Measurements from ENCODE around the gene LRRC7. TPM values are rescaled to one million over a fixed set of nuclear protein-coding genes. Genes with fewer than 3 reads are reported as not detected.

The LRRC7 gene
- total RNA-seq, 1 experiment from 2014 or later, result 0.28 TPM

DNA sequence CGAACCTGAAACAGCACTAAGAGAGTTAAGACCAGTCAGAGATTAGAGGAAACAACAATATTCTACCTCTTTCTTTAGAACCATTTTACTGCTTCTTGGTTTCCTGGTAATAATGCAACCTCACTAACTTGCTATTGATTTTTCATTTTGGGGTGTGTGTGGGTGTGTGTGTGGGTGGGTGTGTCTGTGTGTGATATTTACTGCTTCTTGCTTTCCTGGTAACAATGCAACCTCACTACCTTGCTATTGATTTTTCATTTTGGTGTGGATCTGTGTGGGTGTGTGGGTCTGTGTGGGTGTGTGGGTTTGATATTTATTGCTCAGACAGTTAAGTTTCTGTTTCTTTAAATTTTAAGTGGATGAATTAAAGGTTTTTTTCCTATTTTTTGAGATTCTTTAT, 208.8 kb downstream of the LRRC7 start:
- no peak for DNase-seq (ENCODE audit: low spot score)

DNA sequence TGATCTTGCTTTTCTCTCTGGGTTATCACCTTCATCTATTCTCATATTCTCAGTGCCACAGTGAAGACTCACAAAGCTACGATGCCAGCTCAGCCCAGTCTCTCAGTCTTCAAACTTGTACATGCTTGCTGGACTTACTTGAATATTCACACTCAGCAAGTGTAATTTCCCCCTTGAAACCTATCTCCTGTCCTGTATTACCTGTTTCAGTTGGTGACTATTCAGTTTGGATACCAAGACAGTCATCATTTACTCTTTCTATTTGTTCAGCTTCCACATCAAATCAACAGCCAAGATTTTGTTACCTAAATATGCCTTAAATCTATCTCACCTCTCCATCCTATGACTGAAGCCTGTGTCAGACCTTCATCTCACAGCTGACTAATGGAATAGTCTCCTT, 209.7 kb downstream of the LRRC7 start:
- DNase-seq (ENCODE audit: low spot score), result no peak

DNA sequence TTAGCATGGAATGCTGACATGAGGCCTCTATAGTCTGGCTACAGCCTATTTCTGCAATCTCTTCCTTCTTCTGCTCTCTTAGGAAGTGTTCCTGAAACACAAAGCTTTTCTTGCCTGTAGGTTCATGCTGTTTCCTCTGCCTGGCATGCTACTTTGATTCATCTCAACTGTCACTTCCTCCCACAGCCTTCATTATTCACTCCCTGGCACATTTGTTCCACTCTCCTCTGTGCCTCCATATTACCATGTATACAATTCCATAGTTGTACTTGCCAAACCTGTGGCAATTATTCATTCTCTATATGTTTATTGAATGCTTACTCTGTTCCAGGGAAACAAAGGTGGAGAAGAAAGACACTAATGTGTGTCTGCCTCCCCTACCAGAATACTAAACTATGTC, 210.2 kb downstream of the LRRC7 start:
- DNase-seq (ENCODE audit: low spot score), result no peak

DNA sequence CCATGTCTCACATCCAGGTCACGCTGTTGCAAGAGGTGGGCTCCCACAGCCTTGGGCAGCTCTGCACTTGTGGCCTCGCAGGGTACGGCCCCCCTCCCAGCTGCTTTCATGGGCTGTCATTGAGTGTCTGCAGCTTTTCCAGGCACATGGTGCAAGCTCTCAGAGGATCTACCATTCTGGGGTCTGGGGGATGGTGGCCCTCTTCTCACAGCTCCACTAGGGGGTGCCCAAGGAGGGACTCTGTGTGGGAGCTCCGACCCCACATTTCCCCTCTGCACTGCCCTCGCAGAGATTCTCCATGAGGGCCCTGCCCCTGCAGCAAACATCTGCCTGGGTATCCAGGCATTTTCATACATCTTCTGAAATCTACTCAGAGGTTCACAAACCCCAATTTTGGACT, 219.4 kb downstream of the LRRC7 start:
- no peak for DNase-seq (ENCODE audit: low spot score)

DNA sequence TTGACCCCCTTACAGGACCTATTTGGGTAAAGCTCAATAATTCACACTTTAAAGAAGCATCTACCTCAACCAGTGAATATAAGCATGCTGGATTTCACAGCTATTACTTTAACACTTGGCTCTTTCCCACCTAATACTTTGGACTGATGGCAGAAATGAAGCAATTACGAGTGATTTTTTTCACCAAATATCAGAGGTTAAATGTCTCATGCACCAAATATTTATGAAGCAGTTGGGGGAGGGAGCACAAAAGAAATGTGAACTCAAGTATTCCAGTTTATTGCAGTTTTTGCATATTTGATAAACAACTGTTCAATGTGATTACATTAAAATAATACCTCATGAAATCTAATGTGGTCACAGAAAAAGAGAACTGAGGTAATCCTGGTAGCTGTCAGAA, 223.6 kb downstream of the LRRC7 start:
- no peak for DNase-seq (ENCODE audit: low spot score)

DNA sequence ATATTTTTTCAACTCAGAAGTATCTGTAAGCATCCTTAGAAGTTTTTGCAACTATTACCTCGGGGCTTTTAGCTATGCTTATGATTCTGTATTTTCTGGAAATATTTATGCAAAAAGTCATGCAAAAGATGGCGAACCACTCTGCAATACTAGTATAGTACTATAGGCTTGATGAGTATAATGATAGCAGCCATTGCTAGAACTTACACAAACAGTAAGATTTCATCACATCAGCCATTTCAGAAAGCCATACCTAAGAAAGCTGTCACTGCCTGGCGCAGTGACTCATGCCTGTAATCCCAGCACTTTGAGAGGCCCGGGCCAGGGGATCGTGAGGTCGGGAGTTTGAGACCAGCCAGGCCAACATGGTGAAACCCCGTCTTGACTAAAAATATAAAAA, 227.1 kb downstream of the LRRC7 start:
- DNase-seq (ENCODE audit: low spot score), result no peak

DNA sequence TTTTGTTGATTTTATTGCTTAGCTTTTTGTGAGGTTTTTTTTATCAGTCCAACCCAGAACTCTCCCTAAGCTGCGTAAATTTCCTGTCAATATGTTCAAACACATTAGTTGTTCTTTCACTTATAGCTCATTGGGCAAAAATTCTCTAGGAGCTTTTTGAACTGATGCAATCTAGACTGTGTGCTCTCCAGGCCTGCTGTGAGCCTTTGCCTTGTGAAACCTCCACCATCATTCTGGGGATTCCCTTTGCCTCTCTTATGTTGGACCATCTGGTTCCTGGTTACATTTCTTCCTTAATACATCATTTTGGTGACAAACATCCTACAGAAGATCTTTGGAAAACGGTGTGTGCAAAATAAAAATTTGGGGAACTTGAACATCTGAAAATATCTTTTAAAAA, 247.2 kb downstream of the LRRC7 start:
- no peak for DNase-seq (ENCODE audit: low spot score)

DNA sequence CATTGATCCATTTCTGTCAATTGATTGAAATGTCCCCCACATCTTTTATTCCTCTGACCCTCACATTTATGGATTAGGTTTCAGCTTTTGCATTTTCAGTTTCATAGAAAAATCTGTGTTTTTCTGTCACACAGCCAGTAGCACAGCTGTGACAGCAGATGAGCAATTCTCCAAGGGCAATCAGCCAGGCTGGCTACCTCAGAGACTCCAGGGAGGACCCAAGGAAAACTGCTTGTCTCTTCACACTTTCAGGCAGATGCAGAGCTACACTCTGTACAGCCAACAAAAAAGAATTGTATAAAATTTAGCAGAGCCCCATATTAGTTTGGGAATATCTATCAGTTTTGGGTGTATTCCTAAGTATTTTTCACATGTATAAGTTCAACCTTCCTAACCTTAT, 257.2 kb downstream of the LRRC7 start:
- DNase-seq (ENCODE audit: low spot score), result no peak

DNA sequence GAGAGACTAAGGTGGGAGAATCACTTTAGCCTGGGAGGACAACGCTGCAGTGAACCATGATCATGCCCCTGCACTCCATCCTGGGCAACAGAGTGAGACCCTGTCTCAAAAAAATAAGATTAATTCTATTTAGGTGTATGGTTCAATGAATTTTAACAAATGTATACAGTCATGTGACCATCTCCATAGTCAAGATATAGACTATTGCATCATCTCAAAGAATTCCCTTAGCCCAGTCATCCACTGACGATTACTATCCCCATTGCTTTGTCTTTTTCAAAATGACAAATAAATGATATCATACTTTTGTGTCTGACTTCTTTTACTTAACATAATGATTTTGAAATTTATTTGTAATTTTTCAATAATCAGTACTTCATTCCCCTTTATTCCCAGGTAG, 260.0 kb downstream of the LRRC7 start:
- no peak for DNase-seq (ENCODE audit: low spot score)

DNA sequence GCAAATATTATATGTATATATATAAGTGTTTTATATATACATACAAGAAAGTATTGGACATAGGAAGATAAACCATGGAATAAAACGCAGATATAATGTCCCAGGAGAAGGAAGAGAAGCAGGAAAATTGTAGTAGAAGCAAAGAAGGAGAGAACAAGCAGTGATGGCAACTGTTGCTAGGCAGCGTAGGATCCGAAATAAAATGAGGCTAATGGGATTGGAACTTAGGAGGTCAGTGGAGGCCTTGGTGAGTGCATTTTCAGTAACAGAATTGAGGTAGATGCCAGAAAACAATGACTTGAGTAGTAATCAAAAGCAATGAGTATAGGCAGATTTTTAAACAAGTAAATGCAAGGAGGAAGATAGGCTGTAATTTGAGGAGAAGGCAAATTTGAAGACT, 265.8 kb downstream of the LRRC7 start:
- DNase-seq (ENCODE audit: low spot score), result no peak

DNA sequence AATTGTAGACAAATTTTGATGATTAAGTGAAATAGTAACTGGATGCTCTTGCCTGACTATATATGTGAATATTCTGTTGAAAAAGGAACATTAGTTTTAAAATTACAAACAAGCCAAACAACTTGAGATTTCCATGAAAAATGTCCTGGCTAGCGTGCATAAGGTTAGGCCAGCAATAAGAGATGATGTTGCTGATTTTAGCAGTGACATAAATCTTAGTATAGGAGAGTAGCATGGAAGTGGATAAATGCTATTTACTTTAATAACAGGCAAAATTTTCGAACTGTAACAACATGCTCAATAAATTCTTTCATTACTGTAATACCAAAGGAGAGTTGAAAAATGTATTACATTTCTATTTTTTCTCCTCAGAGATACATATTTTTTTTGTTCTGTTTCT, 266.6 kb downstream of the LRRC7 start:
- DNase-seq (ENCODE audit: low spot score), result no peak

DNA sequence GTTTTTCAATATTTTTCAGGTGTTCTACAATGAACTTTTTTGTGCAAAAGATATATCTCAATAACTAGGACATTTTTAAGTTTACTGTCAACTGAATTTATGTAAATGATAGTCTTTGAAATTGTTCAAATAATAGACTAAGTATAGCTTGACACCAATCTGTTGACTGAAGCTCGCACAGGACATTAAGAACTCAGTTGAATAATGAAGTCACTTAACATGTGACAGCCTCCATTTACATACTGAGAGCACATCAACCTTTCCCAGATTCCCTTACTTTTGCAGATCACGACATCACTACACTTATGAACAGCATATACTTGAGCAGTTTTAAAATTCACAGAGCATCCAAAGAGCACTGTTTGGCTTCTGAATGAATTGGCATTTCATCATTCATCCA, 268.2 kb downstream of the LRRC7 start:
- DNase-seq (ENCODE audit: low spot score), result no peak

DNA sequence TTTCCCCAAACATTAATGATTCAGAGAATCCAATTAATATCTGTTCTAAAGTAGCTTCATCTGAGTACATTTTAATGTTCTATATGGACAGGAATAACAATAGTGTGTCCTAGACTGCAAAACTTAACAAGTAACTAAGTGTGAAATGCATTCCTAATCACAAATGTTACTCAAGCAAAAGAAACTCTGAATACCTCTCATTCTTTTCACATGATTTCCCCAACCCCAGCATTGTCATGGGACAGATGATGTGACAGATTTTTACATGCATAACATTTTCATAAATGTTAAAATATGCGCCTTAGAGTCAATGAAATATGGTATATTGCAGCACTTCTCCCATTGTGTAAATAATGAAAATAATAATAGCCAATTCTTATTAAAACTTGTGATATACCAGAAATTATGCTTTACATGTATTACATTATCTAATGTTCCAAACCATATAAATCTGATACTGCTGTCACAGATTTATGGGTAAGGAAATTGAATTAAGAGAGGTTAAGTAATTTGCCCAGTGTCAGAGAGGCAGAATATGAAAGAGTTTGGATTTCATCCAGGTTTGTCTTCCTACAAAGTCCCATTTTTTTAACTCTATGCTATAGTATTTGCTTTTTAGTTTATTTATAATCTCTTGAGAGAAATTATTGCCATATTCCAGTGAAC, 269.4 kb downstream of the LRRC7 start:
- no peak for DNase-seq (ENCODE audit: low spot score)

DNA sequence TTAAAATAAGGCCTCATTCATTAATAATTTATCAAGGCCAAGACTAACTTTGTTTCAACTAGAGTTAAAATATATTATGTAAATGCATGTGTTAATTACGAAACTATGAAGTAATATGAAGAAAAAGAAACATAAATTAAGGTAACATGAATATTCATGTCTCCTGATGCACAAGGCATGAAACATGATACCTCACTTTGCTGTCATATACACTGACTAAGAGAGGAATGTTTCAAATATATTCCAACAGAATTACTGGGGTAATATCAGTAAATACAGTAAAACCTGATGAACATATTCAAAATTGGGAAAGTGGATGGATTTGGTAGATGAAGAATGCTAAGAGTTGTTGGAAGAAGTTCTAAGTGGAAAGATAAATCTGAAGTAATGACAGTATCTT, 274.6 kb downstream of the LRRC7 start:
- no peak for DNase-seq (ENCODE audit: low spot score)

DNA sequence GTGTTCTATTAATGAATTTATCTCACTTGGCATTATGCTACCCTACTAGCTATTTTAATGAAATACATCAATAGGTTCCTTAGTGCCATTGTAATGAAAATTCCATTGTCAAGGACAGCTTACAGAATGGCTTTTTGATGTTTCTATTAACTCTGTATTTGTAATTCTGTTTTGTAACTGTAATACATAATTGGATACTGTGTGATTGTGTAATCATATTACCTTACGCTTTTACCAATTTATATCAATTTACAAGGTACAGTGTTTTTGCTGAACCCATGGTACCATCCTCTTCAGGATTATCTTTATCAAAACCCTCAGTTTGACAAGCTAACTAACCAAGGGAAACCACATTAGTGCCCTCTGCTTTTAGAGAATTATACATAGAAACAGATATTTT, 277.9 kb downstream of the LRRC7 start:
- DNase-seq (ENCODE audit: low spot score), result no peak

DNA sequence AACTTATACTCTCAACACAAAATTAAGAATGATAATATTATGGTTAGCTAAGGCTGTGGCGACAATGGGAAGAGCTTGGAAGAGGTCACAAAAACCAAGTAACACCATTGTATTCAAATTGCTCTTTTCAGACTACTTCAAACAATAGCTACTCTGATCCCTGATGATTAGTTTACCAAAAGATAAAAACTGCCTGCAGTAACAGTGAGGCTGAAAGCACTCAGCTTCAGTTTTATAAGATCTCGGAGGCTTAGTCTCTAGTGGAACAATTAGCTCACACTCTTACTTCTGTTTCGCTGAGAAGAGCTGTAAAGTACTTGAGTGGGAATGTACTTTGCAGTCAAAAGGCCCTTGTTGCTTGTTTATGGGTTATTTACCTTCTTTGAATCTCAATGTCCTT, 278.5 kb downstream of the LRRC7 start:
- DNase-seq (ENCODE audit: low spot score), result no peak

DNA sequence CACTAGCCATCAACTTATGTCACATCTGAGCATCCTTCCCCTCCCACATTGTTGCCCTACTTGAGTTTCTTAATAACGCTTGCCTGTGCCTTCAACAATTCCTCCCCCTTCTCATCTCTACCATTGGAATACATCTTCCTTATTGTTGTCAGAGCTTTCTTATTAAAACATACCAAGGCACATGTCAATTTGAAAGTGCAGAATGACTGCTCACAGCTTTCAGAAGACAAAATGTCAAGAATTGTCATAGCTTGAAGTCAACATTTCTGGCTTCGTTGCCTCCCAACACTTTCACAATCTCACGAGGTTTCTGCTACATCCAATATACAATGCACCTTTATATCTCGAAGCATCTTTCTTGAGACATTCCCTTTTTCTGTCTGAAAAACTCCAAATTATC, 279.9 kb downstream of the LRRC7 start:
- DNase-seq (ENCODE audit: low spot score), result no peak

DNA sequence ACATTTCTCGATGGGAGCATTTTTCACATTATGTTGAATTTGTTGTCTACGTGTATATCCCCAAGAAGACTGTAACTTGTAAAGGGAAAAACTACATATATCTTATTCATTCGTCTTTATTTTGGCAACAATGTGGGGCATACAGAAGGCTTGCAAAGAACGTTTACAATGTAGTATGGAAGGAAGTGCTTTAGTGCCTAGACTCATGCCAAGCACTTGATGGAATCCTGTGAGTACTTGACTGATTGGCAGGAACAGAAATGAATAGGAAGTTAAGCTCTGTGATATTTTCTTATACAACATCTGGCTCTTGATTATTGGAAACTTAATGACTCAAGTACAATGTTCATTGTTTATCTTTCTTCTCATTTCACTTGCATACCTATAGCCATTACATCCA, 284.4 kb downstream of the LRRC7 start:
- no peak for DNase-seq (ENCODE audit: low spot score)

DNA sequence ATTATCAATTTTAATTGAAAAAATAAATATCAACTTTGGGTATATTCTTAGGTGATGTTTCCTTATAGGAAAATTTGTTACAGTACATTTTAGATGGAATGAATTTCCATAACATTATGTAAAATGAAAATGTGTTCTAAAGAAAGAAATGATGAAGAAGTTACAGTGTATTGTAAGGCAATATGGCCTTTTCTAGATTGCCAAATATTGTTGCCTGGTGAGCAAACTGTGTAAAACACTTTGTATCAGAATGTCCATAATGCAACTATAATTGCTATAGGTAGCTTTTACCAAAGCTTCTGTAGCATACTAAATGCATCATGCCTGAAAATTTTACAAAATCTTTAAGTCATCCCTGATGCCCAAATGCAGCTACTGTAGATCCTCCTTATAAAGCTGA, 285.0 kb downstream of the LRRC7 start:
- DNase-seq (ENCODE audit: low spot score), result no peak

DNA sequence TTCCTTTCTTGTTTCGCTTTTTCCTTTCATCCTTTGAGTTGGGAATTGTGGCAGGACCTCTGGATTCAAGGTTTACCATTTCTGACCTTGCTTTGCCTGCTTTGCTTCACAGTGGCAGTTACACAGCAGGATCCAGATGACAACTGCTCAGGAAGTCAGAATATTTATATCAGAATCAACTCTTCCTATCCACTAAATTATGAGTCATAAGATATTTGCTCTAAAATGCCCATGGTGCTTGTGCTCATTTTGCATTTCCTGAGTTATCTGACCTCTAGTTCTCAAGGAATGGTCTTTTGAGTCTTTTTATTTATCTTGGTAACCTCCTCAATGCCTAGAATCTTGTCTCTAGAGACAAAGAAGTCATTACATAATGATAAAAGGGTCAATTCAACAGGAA, 290.8 kb downstream of the LRRC7 start:
- peak; percentile 32 for DNase-seq (ENCODE audit: low spot score)

DNA sequence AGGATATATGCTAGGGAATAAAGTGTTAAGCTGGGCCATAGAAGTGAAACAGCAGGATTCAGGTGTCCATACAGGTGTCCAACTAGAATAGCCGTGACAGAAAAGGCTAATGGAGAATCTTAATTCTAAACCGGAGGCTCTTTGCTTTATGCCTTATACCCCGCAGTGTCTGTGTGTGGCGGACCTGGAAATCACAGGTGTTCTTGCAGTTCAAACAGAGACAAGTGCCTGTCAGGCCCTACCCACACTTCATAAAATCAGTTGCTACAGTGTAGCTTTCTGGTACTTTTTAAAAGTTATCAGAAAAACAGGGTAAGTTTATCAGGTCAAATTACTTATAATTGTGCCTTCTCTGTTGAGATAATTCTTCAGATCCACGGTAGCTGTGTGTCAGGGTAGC, 293.9 kb downstream of the LRRC7 start:
- no peak for DNase-seq (ENCODE audit: low spot score)

DNA sequence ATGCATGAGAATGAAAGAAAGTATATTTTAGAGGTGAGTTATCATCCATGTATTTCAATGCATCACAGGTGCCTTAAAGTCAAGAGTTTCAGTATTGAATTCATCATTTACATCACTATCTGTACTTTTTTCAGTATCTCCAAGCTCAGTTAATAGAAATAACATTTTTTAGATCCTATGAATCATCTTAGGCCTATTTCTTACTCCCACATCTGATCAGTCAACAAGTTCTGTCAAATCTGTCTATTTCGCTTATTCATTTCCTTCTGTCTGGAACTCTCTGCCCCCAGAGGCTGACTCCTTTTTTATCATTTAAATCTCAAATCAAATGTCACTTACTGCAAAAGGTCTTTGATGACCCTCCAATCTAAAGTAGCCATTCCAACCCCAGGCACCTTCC, 295.2 kb downstream of the LRRC7 start:
- DNase-seq (ENCODE audit: low spot score), result no peak

DNA sequence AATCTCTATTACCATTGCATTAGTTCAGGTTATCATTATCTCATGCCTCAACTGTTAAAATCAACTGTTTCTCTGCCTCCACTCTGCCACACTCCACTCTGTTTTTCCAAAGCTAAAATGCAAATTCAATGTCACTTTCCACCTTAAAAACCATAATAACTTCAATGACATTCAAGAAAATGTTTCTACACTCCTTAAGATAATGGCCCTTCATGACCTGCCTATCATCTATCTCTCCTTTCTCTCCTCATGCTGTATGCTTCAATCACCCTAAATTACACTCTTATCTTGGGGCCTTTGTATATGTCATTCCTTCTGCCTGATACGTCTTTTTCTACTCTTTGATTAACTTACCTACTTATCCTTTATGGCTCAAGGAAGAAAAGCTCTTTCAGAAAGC, 296.0 kb downstream of the LRRC7 start:
- DNase-seq (ENCODE audit: low spot score), result no peak

DNA sequence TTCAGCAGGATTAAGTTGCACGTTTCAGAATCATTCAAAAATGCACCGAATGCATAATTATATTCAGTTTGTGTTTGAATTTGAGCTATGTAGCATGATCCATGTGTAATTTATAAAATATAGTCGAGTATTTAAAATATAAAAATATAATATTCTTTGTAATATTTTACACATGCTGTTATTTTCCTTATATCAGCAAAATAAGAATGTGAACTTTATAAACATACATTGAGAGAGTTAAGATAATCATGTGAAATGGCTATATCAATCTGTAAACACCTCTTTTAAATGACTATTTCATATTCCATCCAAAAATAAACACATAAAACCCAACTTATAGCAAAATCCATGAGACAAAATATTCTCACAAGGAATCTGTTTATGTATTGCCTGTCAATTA, 303.7 kb downstream of the LRRC7 start:
- DNase-seq (ENCODE audit: low spot score), result no peak

DNA sequence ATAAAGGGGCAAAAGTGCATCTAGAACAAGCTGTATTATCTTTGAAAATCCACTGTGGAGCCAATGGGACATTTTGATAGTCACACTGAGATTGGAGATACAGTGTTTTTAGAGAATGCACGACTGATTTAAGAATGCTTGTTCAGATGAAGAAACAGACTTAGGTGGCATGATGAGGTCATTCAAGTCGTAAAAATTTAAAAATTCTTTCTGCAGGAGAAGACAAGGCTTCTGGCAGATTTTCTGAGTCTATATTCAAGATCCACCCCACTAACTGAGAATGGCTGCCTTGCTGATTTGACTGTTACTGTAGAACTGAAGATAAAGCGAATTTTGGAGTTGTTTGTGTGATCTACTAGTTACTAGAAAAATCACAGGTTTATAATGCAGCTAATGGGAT, 310.6 kb downstream of the LRRC7 start:
- no peak for DNase-seq (ENCODE audit: low spot score)
